ENCODE results near the gene RPP14.

GRCh38 chr3:58325525-58325992 is 19.5 kb downstream of the RPP14 start:
- TF ChIP-seq POLR2A (IDR thresholded peaks at IDR 0.05; ENCODE audit: extremely low read depth, insufficient read length) (no peak), MYC (IDR thresholded peaks at IDR 0.05; ENCODE audit: low read depth, low read length) (no peak)

Measured in NB4 (cell line).